T-cell (primary cell): ENCODE data around the gene PDLIM1. TPM values are rescaled to one million over a fixed set of nuclear protein-coding genes. Genes with fewer than 3 reads are reported as not detected.
A peak's percentile ranks its signal among the peaks of the same experiment; 100 is the strongest.

Experiments used
- ATAC-seq, 4 experiments: fragments of 200-7000 bp in 3 of 4; fragments of 150-1000 bp in 1 of 4; cut with Tn5 transposase; replicated peaks in 1 of 4; 1 replicate in 3 of 4; 2 replicates in 1 of 4; pipeline ENCODE4 v1.10.0; 2021; ENCODE audit warnings: moderate library complexity in 3 of 4, mild to moderate bottlenecking in 2 of 4, moderate number of reproducible peaks in 1 of 4
- CTCF ChIA-PET, 2 donors: fragments of 300-600 bp; sonication (Branson Sonifier 250); formaldehyde crosslinking; loops; one replicate each; lab custom pipeline; 2022; ENCODE audit warnings: antibody characterized with exemption in 2 of 2; lab: Charles Lee
- POLR2A ChIA-PET, 2 donors: fragments of 300-600 bp; sonication (Branson Sonifier 250); formaldehyde crosslinking; loops; one replicate each; lab custom pipeline; 2022; ENCODE audit warnings: antibody characterized with exemption in 2 of 2; lab: Charles Lee
- DNase-seq, 35 experiments: peaks; one replicate each; pipeline versions ENCODE4 v3.0.0 to v3.0.0-alpha.2; 2013 to 2023
- H3K27ac ChIP-seq: one replicate; pipeline ENCODE4 v1.5.1; 2013; ENCODE audit warnings: low read length
- H3K27me3 ChIP-seq, 2 experiments: replicated peaks in 1 of 2; 1 replicate in 1 of 2; 2 replicates in 1 of 2; pipeline versions ENCODE4 v1.6.1 to v1.7.0; 2013; ENCODE audit warnings: low read length in 1 of 2, mixed read lengths in 1 of 2; ENCODE audit not compliant: control insufficient read depth in 2 of 2, insufficient read depth in 2 of 2; ENCODE audit errors: extremely low read depth in 1 of 2
- H3K36me3 ChIP-seq, 2 donors: 1 replicate in 1 of 2; 2 replicates in 1 of 2; pipeline versions ENCODE4 v1.6.1 to v1.7.0; 2013; ENCODE audit warnings: low read length in 1 of 2; ENCODE audit not compliant: control insufficient read depth in 2 of 2, insufficient read depth in 1 of 2; ENCODE audit errors: extremely low read depth in 1 of 2
- H3K4me1 ChIP-seq, 2 experiments: 1 replicate in 1 of 2; 2 replicates in 1 of 2; pipeline versions ENCODE4 v1.6.1 to v1.7.0; 2013; ENCODE audit warnings: low read length in 2 of 2, mixed read lengths in 1 of 2; ENCODE audit not compliant: insufficient read depth in 2 of 2, control insufficient read depth in 1 of 2; ENCODE audit errors: extremely low read depth in 1 of 2
- H3K4me3 ChIP-seq, 2 donors: 1 replicate in 1 of 2; 2 replicates in 1 of 2; pipeline versions ENCODE4 v1.5.1 to v1.7.0; 2013; ENCODE audit warnings: mild to moderate bottlenecking in 2 of 2, low read length in 1 of 2, moderate library complexity in 1 of 2; ENCODE audit not compliant: control insufficient read depth in 1 of 2; ENCODE audit errors: extremely low read depth in 1 of 2
- H3K9me3 ChIP-seq: 2 replicates; pipeline ENCODE4 v1.7.0; 2013
- H3K27ac Mint-ChIP-seq, 2 donors: one replicate each; pipeline ENCODE4 v1.8.0; 2020 to 2021; ENCODE audit warnings: mild to moderate bottlenecking in 2 of 2, mixed read lengths in 2 of 2
- H3K27me3 Mint-ChIP-seq, 2 donors: one replicate each; pipeline ENCODE4 v1.8.0; 2021 to 2022; ENCODE audit warnings: mixed read lengths in 2 of 2
- H3K36me3 Mint-ChIP-seq: one replicate; pipeline ENCODE4 v1.8.0; 2021; ENCODE audit warnings: mixed read lengths
- H3K4me1 Mint-ChIP-seq, 3 donors: one replicate each; pipeline ENCODE4 v1.8.0; 2020 to 2022; ENCODE audit warnings: mixed read lengths in 3 of 3, mild to moderate bottlenecking in 1 of 3
- H3K4me3 Mint-ChIP-seq, 3 donors: one replicate each; pipeline ENCODE4 v1.8.0; 2020 to 2022; ENCODE audit warnings: mild to moderate bottlenecking in 3 of 3, mixed read lengths in 3 of 3, moderate library complexity in 3 of 3
- H3K9me3 Mint-ChIP-seq, 3 donors: one replicate each; pipeline ENCODE4 v1.8.0; 2020 to 2022; ENCODE audit warnings: mixed read lengths in 3 of 3
- WGBS: methylation state at CpG from one replicate; pipeline ENCODE4 v1.1.5; 2013; ENCODE audit warnings: missing lambda C conversion rate; ENCODE audit not compliant: insufficient coverage; 5-methylcytosine and 5-hydroxymethylcytosine counted together
- total RNA-seq, 35 experiments: library from RNA in 6 of 35; stranded (reverse) in 6 of 35; fragments of 120-200 nt in 1 of 35; gene quantifications; one replicate each; pipeline versions ENCODE4 v1.2.1 to v1.2.4 and lab custom pipeline; 2013 to 2026

The PDLIM1 gene
- 1 to 10 TPM; 4.2 to 9.7 (median 5.3) TPM for total RNA-seq
- 4.0 TPM for total RNA-seq (2013)
- total RNA-seq (lab: John Stamatoyannopoulos, UW) = 0.04 to 2.7 (median 0.68) reads per million in 29 experiments

DNA sequence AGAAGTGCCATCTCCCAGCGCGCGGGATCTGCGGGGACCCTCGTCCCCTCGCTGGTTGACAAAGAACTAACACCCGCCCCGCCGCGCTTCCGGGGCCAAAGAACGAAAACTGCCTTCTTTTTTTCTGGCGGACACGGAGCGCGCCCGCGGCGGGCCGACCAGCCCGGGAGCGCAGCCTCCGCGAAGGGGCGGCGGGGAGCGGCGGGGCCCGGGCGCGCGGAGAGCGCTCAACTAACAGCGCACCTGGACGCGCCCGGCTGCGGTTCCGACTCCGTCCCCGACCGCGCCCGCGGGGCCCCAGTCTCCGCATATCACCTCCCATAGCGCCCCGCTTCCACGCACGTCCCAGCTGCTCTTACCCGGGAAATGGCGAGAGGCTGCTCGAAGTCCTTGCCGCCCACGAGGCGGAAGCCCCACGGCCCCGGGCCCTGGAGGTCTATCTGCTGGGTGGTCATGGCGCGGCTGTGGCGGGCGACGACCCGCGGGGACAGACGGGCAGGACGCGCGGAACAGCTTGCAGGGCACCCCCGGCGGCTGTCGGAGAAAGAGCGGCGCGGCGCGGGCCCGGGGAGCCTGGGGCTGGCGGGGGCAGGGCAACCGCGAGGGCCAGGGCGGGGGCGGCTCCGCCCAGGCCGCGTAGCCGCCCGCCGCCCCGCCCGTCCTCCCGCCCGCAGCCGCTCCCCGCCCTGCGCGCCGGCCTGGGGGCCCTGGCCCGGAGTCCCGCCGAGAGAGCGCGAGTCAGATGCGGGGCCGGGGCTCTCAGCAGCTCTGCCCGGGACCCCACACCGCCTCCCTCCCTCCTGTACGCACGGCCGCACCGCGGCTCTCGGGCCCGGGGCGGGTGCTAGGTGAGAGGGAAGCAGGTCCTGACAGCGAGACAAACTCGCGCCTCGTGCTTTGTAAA is at the start of gene PDLIM1:
Gene PDLIM1 (minus strand): TSS at position 543 of the 904 bp plus-strand sequence. CDS start 88 bp downstream, at position 455.
- ChIA-PET CTCF (no interaction called here), POLR2A (no interaction called here)
- Mint-ChIP-seq H3K36me3 (no peaks in the 10 kb centered on the region), H3K4me1 (peaks cover 19 to 39% (median 21%) of the 10 kb centered on the region in 3 donors), H3K27me3 (peaks cover 39 to 43% of the 10 kb centered on the region in 2 donors), H3K9me3 (no peaks in the 10 kb centered on the region), H3K4me3 (peak within 1 kb of the TSS; percentile 58 to 77 (median 77)), H3K27ac (peak within 1 kb of the TSS in 1 of 2 donors; percentile 36)
- peaks cover 0 to 26% of the 10 kb centered on the region in 2 experiments for H3K4me1 ChIP-seq
- no peaks in the 10 kb centered on the region for H3K36me3 ChIP-seq
- H3K4me3 ChIP-seq = peak within 1 kb of the TSS; percentile 46 to 64
- DNase-seq (peak in 19 of 35 experiments; percentile 2 to 57 (median 17)), ATAC-seq (peak; percentile 60 to 75 (median 64))
- no peaks in the 10 kb centered on the region for H3K9me3 ChIP-seq
- H3K27ac ChIP-seq = no peak within 1 kb of the TSS
- H3K27me3 ChIP-seq = peaks cover 0 to 38% of the 10 kb centered on the region in 2 experiments
- WGBS = 2% methylated on average over 107 of the region's 119 CpGs

- no peaks in the 10 kb centered on the region for H3K36me3 ChIP-seq
- ChIA-PET POLR2A (no interaction called here), CTCF (interaction anchor here in 1 of 2 donors (1.0 kb wide), 1 partner anchor 27 kb away, joined by 11 read pairs; no protein-coding TSS in a partner anchor)
- Mint-ChIP-seq H3K4me1 (no peaks in the 10 kb centered on the region), H3K27me3 (peaks cover 2 to 5% of the 10 kb centered on the region in 2 donors), H3K9me3 (no peaks in the 10 kb centered on the region), H3K4me3 (no peak overlapping the region), H3K36me3 (no peaks in the 10 kb centered on the region), H3K27ac (no peak overlapping the region)
- no peak overlapping the region for H3K4me3 ChIP-seq
- no peaks in the 10 kb centered on the region for H3K9me3 ChIP-seq
- ATAC-seq (no peak), DNase-seq (no peak)
- H3K27ac ChIP-seq = no peak overlapping the region
- H3K27me3 ChIP-seq = peaks cover 0 to 6% of the 10 kb centered on the region in 2 experiments
- no CpG with 5 or more reads among the region's 1 CpG for WGBS
- no peaks in the 10 kb centered on the region for H3K4me1 ChIP-seq
Measured at GRCh38 chr10:95339863-95340262, 49.1 kb upstream of the PDLIM1 start.

- H3K4me1 Mint-ChIP-seq = no peaks in the 10 kb centered on the region
- H3K9me3 Mint-ChIP-seq = no peaks in the 10 kb centered on the region
- ChIA-PET CTCF (no interaction called here), POLR2A (no interaction called here)
- Histone ChIP-seq H3K4me3 (no peak overlapping the region), H3K27ac (no peak overlapping the region), H3K36me3 (no peaks in the 10 kb centered on the region), H3K9me3 (no peaks in the 10 kb centered on the region), H3K27me3 (peaks cover 0 to 6% of the 10 kb centered on the region in 2 experiments), H3K4me1 (no peaks in the 10 kb centered on the region)
- no peaks in the 10 kb centered on the region for H3K36me3 Mint-ChIP-seq
- ATAC-seq (no peak), DNase-seq (no peak)
- H3K27ac Mint-ChIP-seq = no peak overlapping the region
- peaks cover 2 to 5% of the 10 kb centered on the region in 2 donors for H3K27me3 Mint-ChIP-seq
- H3K4me3 Mint-ChIP-seq = no peak overlapping the region
- WGBS = no CpG with 5 or more reads among the region's 10 CpGs
Measured at GRCh38 chr10:95337423-95338160, 46.8 kb upstream of the PDLIM1 start.

DNA sequence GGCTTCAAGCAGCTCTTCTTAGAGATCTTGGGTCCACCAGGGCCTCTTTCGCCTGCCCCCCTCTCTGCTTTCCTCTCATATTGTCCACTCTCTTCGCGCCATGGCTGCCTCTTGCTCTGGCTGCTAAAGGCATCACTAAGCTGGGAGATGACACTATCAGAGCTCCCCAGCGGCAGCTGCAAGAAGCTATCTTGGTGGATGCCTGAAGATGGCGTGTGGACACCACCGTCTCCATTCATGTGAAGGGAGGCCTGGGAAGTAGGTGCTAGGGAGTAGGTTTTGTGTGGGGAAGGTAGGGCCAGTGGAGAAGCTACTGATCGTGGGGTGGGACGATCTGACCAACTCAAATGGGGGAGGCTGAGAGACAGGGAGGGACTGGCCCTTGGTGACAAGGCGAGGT is 45.9 kb upstream of the PDLIM1 start:
- Mint-ChIP-seq H3K36me3 (no peaks in the 10 kb centered on the region), H3K27ac (no peak overlapping the region), H3K4me1 (no peaks in the 10 kb centered on the region), H3K4me3 (no peak overlapping the region), H3K9me3 (no peaks in the 10 kb centered on the region), H3K27me3 (peaks cover 2 to 9% of the 10 kb centered on the region in 2 donors)
- 83% methylated on average over 9 of the region's 9 CpGs for WGBS
- CTCF ChIA-PET = no interaction called here
- no peaks in the 10 kb centered on the region for H3K36me3 ChIP-seq
- H3K27me3 ChIP-seq = peaks cover 0 to 6% of the 10 kb centered on the region in 2 experiments
- H3K4me1 ChIP-seq = no peaks in the 10 kb centered on the region
- no peaks in the 10 kb centered on the region for H3K9me3 ChIP-seq
- POLR2A ChIA-PET = no interaction called here
- H3K4me3 ChIP-seq = no peak overlapping the region
- no peak for ATAC-seq
- no peak overlapping the region for H3K27ac ChIP-seq
- DNase-seq = no peak

- Histone ChIP-seq H3K4me3 (no peak overlapping the region), H3K27ac (no peak overlapping the region), H3K27me3 (peaks cover 0 to 6% of the 10 kb centered on the region in 2 experiments), H3K4me1 (no peaks in the 10 kb centered on the region), H3K36me3 (no peaks in the 10 kb centered on the region), H3K9me3 (no peaks in the 10 kb centered on the region)
- ChIA-PET POLR2A (no interaction called here), CTCF (no interaction called here)
- Mint-ChIP-seq H3K36me3 (no peaks in the 10 kb centered on the region), H3K27me3 (peaks cover 2 to 9% of the 10 kb centered on the region in 2 donors), H3K27ac (no peak overlapping the region), H3K4me1 (no peaks in the 10 kb centered on the region), H3K4me3 (no peak overlapping the region), H3K9me3 (no peaks in the 10 kb centered on the region)
- ATAC-seq (no peak), DNase-seq (no peak)
- whole genome bisulfite sequencing = 78% methylated on average over 19 of the region's 19 CpGs
Measured at GRCh38 chr10:95335933-95336699, 45.3 kb upstream of the PDLIM1 start.

GRCh38 chr10:95334805-95335144 is 44.0 kb upstream of the PDLIM1 start:
- Histone ChIP-seq H3K9me3 (no peaks in the 10 kb centered on the region), H3K4me1 (no peaks in the 10 kb centered on the region), H3K4me3 (no peak overlapping the region), H3K36me3 (no peaks in the 10 kb centered on the region), H3K27me3 (peaks cover 0 to 6% of the 10 kb centered on the region in 2 experiments), H3K27ac (no peak overlapping the region)
- no peak for DNase-seq
- ATAC-seq = no peak
- Mint-ChIP-seq H3K27ac (no peak overlapping the region), H3K4me1 (no peaks in the 10 kb centered on the region), H3K36me3 (no peaks in the 10 kb centered on the region), H3K9me3 (no peaks in the 10 kb centered on the region), H3K27me3 (peaks cover 2 to 9% of the 10 kb centered on the region in 2 donors), H3K4me3 (no peak overlapping the region)
- ChIA-PET POLR2A (no interaction called here), CTCF (no interaction called here)
- WGBS = 100% methylated on average over 1 of the region's 3 CpGs
